IMR-90 (cell line): Measurements from ENCODE around the gene LONP1.

Source experiments
- CEBPB ChIP-seq: IDR thresholded peaks from 2 replicates; pipeline ENCODE4 v1.6.1; 2012; ENCODE audit warnings: low read depth, low read length, improper control_type of control experiment
- CTCF ChIP-seq: conservative IDR thresholded peaks from 2 replicates; pipeline ENCODE4 v1.5.1; 2012; ENCODE audit warnings: mild to moderate bottlenecking, low read depth, low read length, improper control_type of control experiment
- ELK1 ChIP-seq: fragments of 150-350 bp; IDR thresholded peaks from 2 replicates; pipeline ENCODE4 v1.6.1; 2016; ENCODE audit warnings: low read depth, mild to moderate bottlenecking, low read length, moderate library complexity, borderline replicate concordance
- POLR2A ChIP-seq: IDR thresholded peaks from 2 replicates; pipeline ENCODE4 v1.6.1; 2012; ENCODE audit warnings: mild to moderate bottlenecking, low read depth, low read length

GRCh38 chr19:5674714-5675113, 45.2 kb downstream of the LONP1 start:
- TF ChIP-seq ELK1 (no peak), CEBPB (no peak), CTCF (no peak), POLR2A (no peak)
